NT2/D1 (cell line): ENCODE data around the gene BMPER.

Source experiments
- YY1 ChIP-seq: IDR thresholded peaks from 2 replicates; pipeline ENCODE4 v1.6.1; 2011; ENCODE audit not compliant: insufficient read length, insufficient read depth
- ZNF274 ChIP-seq: IDR thresholded peaks from 2 replicates; pipeline ENCODE4 v1.6.1; 2011; ENCODE audit warnings: mild to moderate bottlenecking, low read depth, low read length

GRCh38 chr7:34057136-34057535, 151.8 kb downstream of the BMPER start:
- TF ChIP-seq YY1 (no peak), ZNF274 (no peak)
